Keratinocyte (primary cell): ENCODE results near the gene USP53. TPM values are rescaled to one million over a fixed set of nuclear protein-coding genes. Genes with fewer than 3 reads are reported as not detected.

Experiments used
- DNase-seq: peaks from one replicate; pipeline ENCODE4 v3.0.0-alpha.2; 2011; ENCODE audit warnings: low read depth, missing footprints, low spot score
- FAIRE-seq: peaks from 2 replicates; lab custom pipeline; 2011; peaks lifted over from hg19 to GRCh38; lab: Jason Lieb, UNC
- H2AFZ ChIP-seq: 2 replicates; pipeline ENCODE4 v1.6.0; 2012; ENCODE audit warnings: low read length, control low read depth, inconsistent platforms; ENCODE audit not compliant: control insufficient read depth
- H3K27ac ChIP-seq: 2 replicates; pipeline ENCODE4 v1.5.1; 2011; ENCODE audit warnings: low read length; ENCODE audit not compliant: control insufficient read depth, insufficient read depth
- H3K27me3 ChIP-seq: 3 replicates; pipeline ENCODE4 v1.6.0; 2011; ENCODE audit warnings: low read length; ENCODE audit not compliant: control insufficient read depth, insufficient read depth; ENCODE audit errors: extremely low read depth
- H3K36me3 ChIP-seq, 2 experiments: 2 replicates in 1 of 2; 3 replicates in 1 of 2; pipeline ENCODE4 v1.5.1; 2011; ENCODE audit warnings: low read length in 2 of 2, mild to moderate bottlenecking in 1 of 2; ENCODE audit not compliant: control insufficient read depth in 2 of 2, insufficient read depth in 2 of 2; ENCODE audit errors: extremely low read depth in 1 of 2
- H3K4me1 ChIP-seq: 3 replicates; pipeline ENCODE4 v1.5.1; 2011; ENCODE audit warnings: low read length; ENCODE audit not compliant: control insufficient read depth, insufficient read depth; ENCODE audit errors: extremely low read depth
- H3K4me2 ChIP-seq: 3 replicates; pipeline ENCODE4 v1.6.0; 2011; ENCODE audit warnings: low read depth, low read length; ENCODE audit not compliant: control insufficient read depth, insufficient read depth; ENCODE audit errors: extremely low read depth
- H3K4me3 ChIP-seq, 3 experiments: fragments of 200-600 bp in 1 of 3; sonication (generic) in 1 of 3; 2 replicates in 2 of 3; 3 replicates in 1 of 3; pipeline ENCODE4 v1.5.1; 2011 to 2016; ENCODE audit warnings: low read length in 3 of 3, mild to moderate bottlenecking in 3 of 3, control low read depth in 2 of 3, inconsistent platforms in 1 of 3, low read depth in 1 of 3, mixed read lengths in 1 of 3, mixed run types in 1 of 3, moderate library complexity in 1 of 3; ENCODE audit not compliant: control insufficient read depth in 2 of 3, insufficient read depth in 2 of 3; ENCODE audit errors: extremely low read depth in 1 of 3
- H3K79me2 ChIP-seq: 2 replicates; pipeline ENCODE4 v1.6.0; 2012; ENCODE audit warnings: low read length; ENCODE audit not compliant: control insufficient read depth, insufficient read depth
- H3K9ac ChIP-seq: 3 replicates; pipeline ENCODE4 v1.6.0; 2011; ENCODE audit warnings: low read length; ENCODE audit not compliant: control insufficient read depth, insufficient read depth; ENCODE audit errors: extremely low read depth
- H3K9me1 ChIP-seq: 3 replicates; pipeline ENCODE4 v1.6.0; 2011; ENCODE audit warnings: low read length; ENCODE audit not compliant: control insufficient read depth, insufficient read depth; ENCODE audit errors: extremely low read depth
- H3K9me3 ChIP-seq: 2 replicates; pipeline ENCODE4 v1.5.1; 2012; ENCODE audit warnings: low read depth, low read length; ENCODE audit not compliant: control insufficient read depth
- H4K20me1 ChIP-seq: 3 replicates; pipeline ENCODE4 v1.6.0; 2011; ENCODE audit warnings: low read length; ENCODE audit not compliant: control insufficient read depth, insufficient read depth; ENCODE audit errors: extremely low read depth
- CTCF ChIP-seq, 3 experiments: IDR thresholded peaks in 1 of 3; conservative IDR thresholded peaks in 1 of 3; optimal IDR thresholded peaks in 1 of 3; 2 replicates in 2 of 3; 3 replicates in 1 of 3; pipeline versions ENCODE3 to v1.5.1; 2011; ENCODE audit warnings: low read length in 3 of 3, mild to moderate bottlenecking in 3 of 3, moderate library complexity in 2 of 3, control low read depth in 1 of 3, inconsistent platforms in 1 of 3; ENCODE audit not compliant: insufficient read depth in 2 of 3; ENCODE audit errors: extremely low read depth in 1 of 3
- EZH2 ChIP-seq: IDR thresholded peaks from one replicate; pipeline ENCODE4 v1.6.1; 2012; ENCODE audit warnings: inconsistent platforms, mild to moderate bottlenecking, low read length, moderate library complexity
- dilution Hi-C: fragments of 300-500 bp; cut with MboI; formaldehyde crosslinking; loops from one replicate; pipeline ENCODE4 v1.7.0; 2020; ENCODE audit warnings: low sequenced_read_pairs; ENCODE audit not compliant: extremely low pct_ligation_motif_present
- polyA plus RNA-seq, 5 experiments: library from polyadenylated mRNA; depleted of rRNA in 3 of 5; stranded (reverse) in 3 of 5; stranded (forward) in 1 of 5; unstranded in 1 of 5; fragments of >200 nt; gene quantifications; 1 replicate in 1 of 5; 2 replicates in 3 of 5; 3 replicates in 1 of 5; pipeline versions ENCODE4 v1.2.1 to v1.2.3, GENCODE V29; 2011 to 2012; ENCODE audit warnings: missing spikeins in 2 of 5, low read depth in 1 of 5, low replicate concordance in 1 of 5

USP53 gene
- polyA plus RNA-seq, 1 donor (not counting 4 experiments of a cell fraction or from before 2014, with no cell fraction given): 29.0 TPM

DNA sequence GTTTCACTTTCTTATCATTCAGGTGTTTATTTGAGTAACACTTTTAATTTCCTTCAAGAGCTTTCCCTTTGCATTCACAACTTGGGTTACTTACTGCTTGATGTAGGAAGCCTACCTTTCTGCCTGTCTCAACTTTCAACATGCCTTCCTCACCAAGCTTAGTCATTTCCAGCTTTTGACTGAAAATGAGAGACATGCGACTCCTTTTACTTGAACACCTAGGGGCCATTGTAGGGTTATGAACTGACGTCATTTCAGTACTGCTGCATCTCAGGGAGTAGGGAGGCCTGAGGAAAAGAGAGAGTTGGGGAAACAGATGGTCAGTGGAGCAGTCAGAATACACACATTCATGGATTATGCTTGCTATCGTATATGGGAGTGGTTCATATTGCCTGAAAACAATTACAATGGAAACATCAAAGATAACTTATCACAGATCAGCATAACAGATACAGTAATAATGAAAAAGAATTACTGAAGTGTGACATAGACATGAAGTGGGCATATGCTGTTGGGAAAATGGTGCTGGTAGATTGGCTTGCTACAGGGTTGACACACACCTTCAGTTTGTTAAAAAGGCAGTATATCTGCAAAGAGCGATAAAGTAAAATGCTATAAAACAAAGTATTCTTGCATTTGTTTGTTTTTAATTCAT lies 25.7 kb downstream of the USP53 start:
- Histone ChIP-seq H3K36me3 (peaks cover 6 to 11% of the 10 kb centered on the region in 2 experiments), H3K27me3 (no peaks in the 10 kb centered on the region), H3K9me3 (no peaks in the 10 kb centered on the region), H3K4me3 (no peak overlapping the region), H2AFZ (no peak overlapping the region), H4K20me1 (peaks cover 4% of the 10 kb centered on the region), H3K27ac (no peak overlapping the region), H3K4me1 (no peaks in the 10 kb centered on the region), H3K79me2 (peaks cover 28% of the 10 kb centered on the region), H3K4me2 (no peak overlapping the region), H3K9me1 (no peaks in the 10 kb centered on the region), H3K9ac (no peak overlapping the region)
- TF ChIP-seq CTCF (optimal IDR thresholded peaks at IDR 0.05 in 1 of 3, IDR thresholded peaks at IDR 0.05 in 1 of 3, conservative IDR thresholded peaks at IDR 0.05 in 1 of 3; ENCODE audit: extremely low read depth in 1 of 3, insufficient read depth in 2 of 3, low read length in 3 of 3): no peak
- no peak for TF ChIP-seq EZH2
- DNase-seq (no peak), FAIRE-seq (peak; percentile 68)
- dilution Hi-C loops: loop anchor here (25.0 kb wide), 1 partner anchor 251 kb away; no protein-coding TSS in a partner anchor

DNA sequence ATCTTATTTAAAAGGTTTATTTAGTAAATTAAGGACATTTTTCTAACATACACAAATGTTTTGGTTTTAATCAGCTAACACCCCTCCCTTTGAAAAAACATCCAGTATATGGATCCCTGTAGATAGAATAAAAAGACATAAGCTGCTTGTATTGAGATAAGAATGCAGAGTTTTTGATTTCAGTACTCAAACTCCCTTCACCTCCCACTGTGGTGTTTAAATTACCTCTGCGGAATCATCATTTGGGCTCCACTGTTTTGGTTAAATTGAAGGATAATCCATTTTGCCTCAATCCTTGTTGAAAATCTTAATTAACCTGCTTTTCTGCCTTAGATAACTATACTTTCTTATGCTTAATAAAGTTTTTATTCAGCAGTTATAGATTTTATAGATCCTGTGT lies 27.6 kb downstream of the USP53 start:
- Histone ChIP-seq H3K27ac (no peak overlapping the region), H3K4me2 (no peak overlapping the region), H3K9me1 (no peaks in the 10 kb centered on the region), H3K4me3 (no peak overlapping the region), H3K79me2 (peaks cover 18% of the 10 kb centered on the region), H3K4me1 (no peaks in the 10 kb centered on the region), H3K9ac (no peak overlapping the region), H4K20me1 (peaks cover 4% of the 10 kb centered on the region), H3K27me3 (no peaks in the 10 kb centered on the region), H3K36me3 (peaks cover 6 to 11% of the 10 kb centered on the region in 2 experiments), H3K9me3 (no peaks in the 10 kb centered on the region), H2AFZ (no peak overlapping the region)
- dilution Hi-C loops: loop anchor here (25.0 kb wide), 1 partner anchor 253 kb away; no protein-coding TSS in a partner anchor
- no peak for FAIRE-seq
- no peak for DNase-seq
- TF ChIP-seq EZH2 (no peak), CTCF (optimal IDR thresholded peaks at IDR 0.05 in 1 of 3, IDR thresholded peaks at IDR 0.05 in 1 of 3, conservative IDR thresholded peaks at IDR 0.05 in 1 of 3; ENCODE audit: extremely low read depth in 1 of 3, insufficient read depth in 2 of 3, low read length in 3 of 3) (no peak)
